GM20431 (cell line): ENCODE measurements around the gene ANTXR1.

Experiments used
- in situ Hi-C: fragments of 300-500 bp; cut with MseI, MboI; formaldehyde crosslinking; loops from one replicate; pipeline ENCODE4 v1.15.0; 2020; ENCODE audit warnings: low sequenced_read_pairs; ENCODE audit not compliant: unreplicated experiment

Gene ANTXR1

DNA sequence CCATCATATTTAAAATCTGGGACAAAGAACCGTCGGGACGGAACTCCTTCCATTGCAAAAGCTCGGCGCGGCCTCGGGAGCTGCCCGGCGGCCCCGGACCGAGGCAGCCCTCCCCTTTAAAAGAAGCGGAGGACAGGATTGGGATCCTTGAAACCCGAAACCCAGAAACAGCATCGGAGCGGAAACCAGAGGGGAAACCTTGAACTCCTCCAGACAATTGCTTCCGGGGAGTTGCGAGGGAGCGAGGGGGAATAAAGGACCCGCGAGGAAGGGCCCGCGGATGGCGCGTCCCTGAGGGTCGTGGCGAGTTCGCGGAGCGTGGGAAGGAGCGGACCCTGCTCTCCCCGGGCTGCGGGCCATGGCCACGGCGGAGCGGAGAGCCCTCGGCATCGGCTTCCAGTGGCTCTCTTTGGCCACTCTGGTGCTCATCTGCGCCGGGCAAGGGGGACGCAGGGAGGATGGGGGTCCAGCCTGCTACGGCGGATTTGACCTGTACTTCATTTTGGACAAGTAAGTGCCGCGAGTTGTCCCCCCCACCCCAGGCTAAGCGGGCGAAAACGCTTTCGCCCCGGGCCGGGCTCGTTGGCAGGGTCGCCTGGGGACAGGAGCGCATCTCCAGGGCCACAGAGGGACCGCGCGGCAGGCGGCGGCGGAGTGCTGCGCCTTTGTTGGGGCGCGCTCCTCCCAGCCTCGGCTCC, at the start of gene ANTXR1:
Gene ANTXR1 (plus strand): TSS at position 38 of the 698 bp plus-strand sequence. CDS start 321 bp downstream, at position 359.
- in situ Hi-C loops = loop anchor here (25.0 kb wide), 1 partner anchor 299 kb away; no protein-coding TSS in a partner anchor

DNA sequence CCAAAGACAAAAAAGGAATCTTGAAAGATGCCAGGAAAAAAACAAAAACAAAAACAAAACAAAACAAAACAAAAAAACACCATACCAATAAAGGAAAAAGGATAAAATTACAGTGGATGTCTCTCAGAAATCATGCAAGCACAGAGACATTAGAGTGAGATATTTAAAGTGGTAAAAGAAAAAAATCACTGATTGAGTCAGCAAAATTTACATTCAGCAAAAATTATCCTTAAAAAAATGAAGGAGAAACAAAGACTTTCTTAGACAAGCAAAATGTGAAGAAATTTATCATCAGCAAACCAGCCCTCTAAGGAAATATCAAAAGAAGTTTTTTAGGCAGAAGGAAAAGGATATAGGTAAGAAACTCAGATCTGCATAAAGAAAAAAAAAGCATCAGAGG, 48.7 kb upstream of the ANTXR1 start:
- in situ Hi-C loops = no loop called here

DNA sequence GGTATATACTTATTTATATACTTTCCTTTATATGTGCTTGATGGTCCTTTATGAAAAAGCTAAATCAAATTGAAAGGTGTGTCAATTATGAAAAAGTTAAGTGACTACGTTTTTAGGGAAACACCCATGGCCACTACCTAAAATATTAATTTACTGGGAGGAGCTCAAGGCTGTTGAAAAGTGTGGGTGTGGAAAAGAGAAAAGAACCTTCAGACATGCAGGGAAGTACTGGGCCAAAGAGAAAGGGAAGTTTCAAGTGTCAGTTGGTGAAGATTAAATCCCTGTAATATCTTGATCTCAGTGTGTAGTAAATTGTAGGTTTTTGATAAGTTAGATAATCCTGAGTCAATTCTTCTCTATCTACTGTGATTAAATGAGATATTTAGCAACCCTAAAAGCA, 44.8 kb upstream of the ANTXR1 start:
- in situ Hi-C loops = no loop called here

DNA sequence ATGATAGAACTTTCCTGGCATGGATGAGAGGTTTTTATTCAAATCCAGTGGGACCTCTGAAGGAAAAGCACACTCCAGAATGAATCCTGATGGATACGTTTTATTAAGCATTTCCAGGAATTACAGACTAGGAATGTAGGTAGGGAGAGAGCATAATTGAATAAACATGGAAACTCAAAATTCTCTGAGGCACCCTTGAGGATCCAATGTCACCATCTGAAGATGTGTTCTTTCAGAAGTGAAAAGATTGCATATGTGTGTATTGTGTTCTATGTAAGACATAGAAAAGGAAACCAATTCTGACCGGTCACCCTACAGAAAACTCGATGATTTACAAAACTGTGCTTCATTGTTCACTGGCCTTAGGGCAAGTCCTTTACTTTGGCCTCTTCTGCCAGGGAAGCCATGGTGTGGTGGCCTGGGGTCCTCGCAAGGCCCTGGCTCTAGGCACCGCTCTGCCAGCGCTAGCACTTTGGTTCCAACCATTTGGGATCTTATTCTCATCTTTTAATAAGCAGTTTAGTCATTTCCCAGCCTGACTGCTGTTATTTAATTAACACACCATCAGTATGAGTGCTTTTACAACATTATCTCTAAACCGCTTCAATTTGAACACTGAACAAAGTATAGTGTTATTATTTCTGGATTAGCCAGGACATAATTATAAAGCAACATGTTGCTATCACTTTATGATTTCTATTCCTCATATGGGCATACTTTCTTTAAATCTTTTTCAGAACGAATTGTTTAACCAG, 43.1 kb upstream of the ANTXR1 start:
- in situ Hi-C loops = no loop called here

DNA sequence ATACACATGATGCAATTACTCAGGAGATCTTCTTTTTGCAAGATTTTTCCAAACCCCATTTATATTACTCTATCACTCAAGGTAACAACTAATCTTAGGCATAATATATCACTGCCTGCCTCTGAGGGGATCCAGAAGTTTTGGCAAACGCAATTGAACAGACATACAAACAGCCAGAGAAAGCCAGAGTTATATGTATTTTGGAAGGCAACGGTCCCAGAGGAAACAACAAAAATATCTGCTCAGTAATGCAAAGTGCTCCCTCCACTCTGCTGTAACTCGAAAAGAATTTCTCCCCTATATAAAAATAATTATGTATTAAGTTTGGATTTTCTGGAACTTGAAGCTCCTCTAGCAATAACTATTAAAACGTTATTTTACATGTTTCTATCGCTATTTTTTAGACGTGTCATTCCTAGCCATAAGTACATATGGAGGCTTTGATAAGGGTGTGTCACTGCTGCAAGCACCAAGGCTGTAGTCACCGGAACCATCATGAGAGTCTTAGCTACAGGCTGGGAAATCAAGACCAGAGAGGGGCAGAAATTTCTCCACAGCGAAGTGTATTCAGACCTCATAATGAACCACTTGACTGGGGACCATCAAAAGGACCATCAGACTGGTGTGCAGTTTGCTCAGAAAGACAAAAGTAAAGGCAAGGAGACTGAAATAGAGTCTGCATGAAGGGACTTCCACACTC, 42.3 kb upstream of the ANTXR1 start:
- in situ Hi-C loops = no loop called here

DNA sequence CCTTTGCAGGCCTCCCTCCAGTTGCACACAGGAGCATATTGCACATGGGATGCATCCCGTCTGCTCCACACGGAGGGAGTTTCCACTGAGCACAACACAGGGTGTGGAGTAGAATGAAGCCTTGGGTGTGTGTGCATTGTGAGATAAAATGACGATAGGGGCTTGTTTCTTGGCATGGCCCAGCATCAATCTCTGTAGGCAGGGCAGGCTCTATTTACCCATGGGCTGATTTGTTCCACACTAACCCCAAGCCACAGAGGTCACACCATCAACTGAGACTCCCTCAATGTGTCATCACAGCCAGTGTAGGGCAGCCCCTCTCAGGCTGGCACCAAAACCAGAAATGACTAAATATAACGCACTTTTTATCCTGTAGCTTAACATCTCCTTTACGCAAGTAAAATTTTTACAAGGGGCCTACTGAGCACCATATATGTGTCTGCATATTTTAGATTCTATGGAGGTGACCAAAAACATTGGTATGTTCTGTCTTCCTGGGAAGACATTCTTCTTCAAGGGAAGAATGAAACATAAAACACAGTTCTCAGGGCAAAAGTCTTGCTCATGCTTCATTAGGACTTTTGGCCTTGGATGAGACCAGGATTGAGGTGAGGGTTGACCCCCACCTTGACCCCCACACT, 41.3 kb upstream of the ANTXR1 start:
- in situ Hi-C loops = no loop called here

DNA sequence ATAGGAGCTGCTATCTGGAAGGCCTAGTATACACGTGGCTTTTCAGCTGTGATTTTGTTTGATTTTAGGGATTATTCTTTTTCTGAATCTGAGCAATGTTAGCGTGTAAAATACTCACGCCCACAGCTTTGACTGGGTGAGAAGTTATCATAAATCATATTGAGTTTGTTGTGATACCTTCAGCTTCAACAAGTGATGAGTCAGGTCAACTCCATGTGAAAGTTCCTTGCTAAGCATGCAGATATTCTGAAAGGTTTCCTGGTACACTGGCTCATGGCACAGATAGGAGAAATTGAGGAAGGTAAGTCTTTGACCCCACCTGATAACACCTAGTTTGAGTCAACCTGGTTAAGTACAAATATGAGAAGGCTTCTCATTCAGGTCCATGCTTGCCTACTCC, 38.7 kb upstream of the ANTXR1 start, which contains the start of gene GKN1:
Gene GKN1 (plus strand): TSS at position 386 of the 400 bp plus-strand sequence. CDS start 42 bp downstream, outside the sequence.
- in situ Hi-C loops = no loop called here

DNA sequence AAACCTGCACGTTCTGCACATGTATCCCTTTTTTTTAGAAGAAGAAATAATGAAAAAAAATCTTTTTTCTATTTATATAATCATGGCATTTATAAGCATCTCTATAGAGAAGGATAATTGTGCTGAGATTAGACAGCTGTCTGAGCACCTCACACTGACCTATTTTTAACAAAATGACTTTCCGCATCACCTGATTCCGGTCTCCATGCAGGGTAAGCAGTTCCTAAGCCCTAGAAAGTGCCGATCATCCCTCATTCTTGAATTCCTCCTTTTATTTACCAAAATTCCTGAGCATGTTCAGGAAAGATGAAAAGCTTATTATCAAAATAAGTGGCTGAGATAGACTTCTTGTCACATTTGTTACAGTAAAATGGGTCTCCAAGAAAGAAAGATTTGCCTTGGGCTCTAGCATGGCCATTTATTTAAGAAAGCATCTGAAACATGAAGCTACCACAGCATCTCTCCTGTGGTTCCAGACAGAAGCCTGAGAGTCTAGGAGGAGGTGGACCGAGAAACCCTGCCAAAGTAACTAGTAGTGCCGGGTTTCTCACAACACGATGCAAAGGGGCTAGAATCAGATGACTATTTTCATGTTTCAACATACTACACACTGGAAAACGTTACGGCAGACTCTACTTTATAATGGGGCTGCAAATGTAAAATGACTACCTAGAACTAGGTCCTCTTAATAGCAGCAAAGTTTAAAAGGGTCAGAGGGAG, 37.9 kb upstream of the ANTXR1 start:
- in situ Hi-C loops = no loop called here

DNA sequence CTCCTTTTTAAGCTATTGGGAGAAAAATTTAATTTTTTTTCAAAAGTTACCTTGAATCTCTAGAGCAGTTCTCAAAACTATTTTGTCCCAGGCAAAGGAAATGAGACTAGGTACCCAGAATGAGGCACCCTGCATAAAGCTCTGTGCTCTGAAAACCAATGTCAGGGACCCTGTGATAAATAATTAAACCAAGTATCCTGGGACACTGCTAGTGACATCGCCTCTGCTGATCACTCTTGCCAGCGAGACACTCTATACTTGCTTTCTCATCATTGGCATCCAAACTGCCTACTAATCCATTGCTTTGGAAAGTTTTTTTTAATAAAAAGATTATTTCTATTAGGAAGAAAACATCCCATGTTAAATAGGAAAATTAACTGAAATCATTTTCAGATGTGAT, 37.1 kb upstream of the ANTXR1 start:
- in situ Hi-C loops = no loop called here

DNA sequence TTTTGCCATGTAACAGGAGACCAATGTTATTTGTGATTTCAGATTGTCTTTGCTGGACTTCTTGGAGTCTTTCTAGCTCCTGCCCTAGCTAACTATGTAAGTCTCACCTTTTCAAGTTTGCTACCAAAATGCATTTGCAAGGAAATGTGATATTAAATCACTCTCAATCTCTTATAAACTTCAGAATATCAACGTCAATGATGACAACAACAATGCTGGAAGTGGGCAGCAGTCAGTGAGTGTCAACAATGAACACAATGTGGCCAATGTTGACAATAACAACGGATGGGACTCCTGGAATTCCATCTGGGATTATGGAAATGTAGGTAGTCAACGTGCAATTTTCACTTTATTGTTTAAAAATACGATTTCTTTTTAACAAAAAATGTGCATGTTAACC, 35.5 kb upstream of the ANTXR1 start:
- in situ Hi-C loops = no loop called here

DNA sequence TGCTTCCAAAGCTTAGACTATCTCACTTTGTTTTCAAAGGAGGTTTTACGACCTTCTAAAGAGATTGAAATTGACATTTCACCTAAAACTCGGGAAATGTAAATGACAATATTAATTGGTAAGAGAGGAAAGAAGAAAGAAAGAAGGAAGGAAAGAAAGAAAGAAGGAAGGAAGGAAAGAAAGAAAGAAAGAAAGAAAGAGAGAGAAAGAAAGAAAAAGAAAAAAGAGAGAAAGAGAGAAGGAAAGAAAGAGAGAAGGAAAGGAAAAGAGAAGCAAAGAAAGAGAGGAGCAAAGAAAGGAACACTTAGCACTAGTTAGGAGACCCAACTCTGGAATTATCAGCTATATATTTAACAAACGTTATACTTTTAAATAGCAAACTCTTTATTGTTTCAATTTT, 34.9 kb upstream of the ANTXR1 start:
- in situ Hi-C loops = no loop called here

DNA sequence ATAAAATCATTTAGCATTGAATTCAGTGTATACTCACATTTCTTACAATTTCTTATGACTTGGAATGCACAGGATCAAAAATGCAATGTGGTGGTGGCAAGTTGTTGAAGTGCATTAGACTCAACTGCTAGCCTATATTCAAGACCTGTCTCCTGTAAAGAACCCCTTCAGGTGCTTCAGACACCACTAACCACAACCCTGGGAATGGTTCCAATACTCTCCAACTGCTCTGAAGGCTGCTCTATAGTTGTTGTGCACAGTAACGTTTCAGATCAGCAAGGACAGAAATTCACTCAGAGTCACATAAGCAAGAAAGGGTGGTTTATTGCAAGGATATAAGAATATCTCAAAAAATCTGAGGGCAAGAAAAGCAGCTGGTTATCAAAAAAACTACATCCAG, 32.0 kb upstream of the ANTXR1 start:
- in situ Hi-C loops = no loop called here

DNA sequence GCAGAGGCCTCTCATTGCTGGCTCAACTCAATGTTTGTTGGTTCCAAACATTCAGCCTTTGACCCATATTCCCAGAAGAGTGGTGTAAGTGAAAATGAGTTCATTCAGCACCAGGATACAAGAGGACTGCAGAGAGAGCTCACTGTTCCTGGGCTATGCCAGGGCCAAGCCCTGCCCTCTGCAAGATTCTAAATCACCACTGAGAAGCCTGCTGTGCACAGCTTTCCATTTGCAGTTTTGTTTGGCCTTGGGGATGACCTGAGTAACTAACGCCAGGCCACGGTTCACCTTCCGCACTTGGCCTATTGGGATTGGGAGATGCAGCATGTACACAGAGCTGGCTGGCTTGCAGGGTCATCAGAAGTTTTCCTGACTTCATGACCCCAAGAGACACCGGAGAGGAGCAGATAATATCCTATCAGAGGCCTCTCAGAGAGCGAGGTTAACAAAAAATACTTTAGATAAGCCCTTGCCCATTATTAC, 25.9 kb upstream of the ANTXR1 start:
- in situ Hi-C loops = no loop called here

DNA sequence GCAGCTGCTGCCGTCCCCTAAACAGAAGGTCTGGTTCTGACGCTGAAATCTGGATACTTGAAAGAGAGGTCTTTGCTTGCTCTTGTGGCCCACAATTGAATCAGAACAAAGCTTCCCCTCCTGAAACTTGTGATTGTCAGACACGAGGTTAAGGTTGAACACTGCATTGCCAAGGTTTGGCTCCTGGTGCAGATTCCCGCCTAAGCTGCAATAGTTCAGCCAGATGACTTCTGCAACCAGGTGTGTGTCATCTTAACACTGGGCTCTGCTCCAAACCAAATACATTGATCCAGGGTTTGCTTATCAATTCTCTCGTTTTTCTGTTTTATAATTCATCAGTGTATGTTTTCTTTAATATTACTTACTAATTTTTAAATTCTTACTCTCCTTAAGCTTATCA, 23.9 kb upstream of the ANTXR1 start:
- in situ Hi-C loops = no loop called here

DNA sequence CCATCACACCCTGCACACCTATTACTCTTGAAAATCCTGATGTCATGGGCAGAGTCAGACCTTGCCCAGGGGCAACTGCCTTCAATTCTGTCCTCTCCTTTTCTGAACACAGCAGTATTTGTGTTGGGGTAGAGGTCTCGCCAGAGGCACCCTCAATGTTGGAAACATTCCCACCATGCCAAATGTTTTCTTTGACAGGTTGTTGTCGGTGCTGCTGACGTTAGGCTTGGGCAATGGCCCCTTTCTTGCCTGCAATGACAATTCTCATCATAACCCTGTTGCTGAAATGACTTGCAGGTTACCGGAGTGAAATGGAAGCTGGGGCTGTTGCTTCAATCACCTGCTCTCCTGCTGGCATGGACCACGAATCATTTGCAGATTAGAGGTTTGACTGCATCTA, 20.6 kb upstream of the ANTXR1 start:
- in situ Hi-C loops = no loop called here

DNA sequence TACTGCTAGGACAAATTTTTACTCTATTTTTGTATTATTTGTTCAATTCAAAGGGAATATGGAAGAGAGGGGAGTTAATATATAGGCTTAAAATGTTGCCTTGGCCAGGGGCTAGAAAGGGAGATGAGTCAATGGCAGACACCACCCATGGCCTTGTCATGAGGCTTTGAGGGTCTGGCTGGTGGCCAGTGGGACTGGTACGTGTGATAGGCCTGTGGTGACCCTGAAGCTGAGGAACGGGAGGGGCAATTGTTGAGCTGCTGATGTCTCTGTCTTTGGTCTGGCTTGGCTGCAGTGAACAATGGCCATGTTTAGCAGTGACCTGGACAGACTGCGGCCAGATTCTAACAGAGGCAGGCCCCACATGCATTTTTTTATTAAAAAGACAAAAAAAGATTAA, 20.0 kb upstream of the ANTXR1 start:
- in situ Hi-C loops = no loop called here

DNA sequence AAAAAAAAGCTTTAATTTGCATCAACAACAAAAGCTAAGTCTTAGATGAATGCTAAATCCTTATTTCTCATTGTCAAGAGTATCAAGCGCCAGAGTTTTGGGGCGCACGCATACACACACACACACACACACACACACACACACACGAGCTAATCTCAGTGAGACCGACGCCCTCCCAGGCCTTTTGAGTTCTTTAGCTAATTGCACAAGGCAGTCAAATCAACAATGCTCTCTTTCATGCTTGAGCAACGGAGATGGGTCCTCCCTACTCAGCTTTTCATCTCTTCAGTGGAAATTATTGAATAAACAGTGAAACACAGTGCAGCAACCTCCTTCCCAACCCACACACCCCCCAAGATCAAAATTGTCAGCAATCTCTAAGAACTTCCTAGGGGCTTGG, 19.3 kb upstream of the ANTXR1 start:
- in situ Hi-C loops = no loop called here

DNA sequence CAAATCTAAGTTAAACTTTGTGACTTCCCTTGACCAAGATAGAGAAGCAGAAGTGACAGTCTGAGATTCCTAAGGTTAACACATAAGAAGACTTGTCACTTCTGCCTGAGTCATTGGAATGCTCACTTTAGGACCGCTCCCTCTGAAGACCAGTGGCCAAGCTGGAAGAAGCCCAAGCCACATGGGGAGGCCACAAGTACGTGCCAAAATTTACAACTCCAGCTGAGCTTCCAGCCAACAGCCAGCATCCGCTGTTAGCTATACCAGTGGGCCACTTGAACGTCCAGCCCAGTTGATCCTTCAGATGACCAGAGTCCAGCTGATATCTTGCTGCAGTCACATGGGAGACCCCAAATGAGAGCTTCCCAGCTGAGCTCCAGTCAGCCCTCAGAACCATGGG, 18.1 kb upstream of the ANTXR1 start:
- in situ Hi-C loops = no loop called here

DNA sequence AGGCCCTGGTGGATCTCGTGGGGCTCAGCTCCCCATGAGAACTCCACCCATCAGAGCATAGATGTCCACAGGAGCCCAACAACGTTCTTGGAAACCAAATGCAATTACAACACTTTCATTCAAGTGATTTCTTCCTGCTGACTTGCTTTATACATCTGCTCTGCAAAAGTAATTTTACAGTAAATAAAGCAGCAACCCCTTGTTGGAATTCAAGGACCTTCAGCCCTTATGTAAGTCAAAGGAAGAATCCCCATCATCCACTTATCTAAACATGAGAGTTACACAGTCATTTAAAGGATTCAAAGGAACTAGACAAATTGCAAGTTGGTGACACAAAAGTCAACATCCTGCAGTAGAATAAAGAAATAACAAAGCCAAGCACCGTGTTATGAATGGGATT, 17.1 kb upstream of the ANTXR1 start:
- in situ Hi-C loops = no loop called here

DNA sequence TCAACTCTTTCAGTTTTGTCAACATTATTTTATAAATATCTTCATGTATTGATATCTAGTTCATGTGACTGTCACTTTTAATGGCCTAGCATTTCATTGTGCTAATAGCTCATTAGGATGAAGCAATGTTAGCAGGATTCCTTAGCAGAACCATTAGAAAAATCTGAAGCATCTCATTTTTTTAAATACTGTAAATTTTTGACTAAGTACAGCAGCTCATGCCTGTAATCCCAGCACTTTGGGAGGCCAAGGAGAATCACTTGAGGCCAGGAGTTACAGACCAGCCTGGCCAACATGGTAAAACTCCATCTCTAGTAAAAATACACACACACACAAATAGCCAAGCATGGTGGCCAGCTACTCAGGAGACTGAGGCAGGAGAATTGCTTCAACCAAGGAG, 15.6 kb upstream of the ANTXR1 start:
- in situ Hi-C loops = no loop called here
